ENCODE results near the gene LRRC4B. TPM values are rescaled to one million over a fixed set of nuclear protein-coding genes. Genes with fewer than 3 reads are reported as not detected.
A peak's percentile ranks its signal among the peaks of the same experiment; 100 is the strongest.

LRRC4B gene
- total and polyA plus RNA-seq, 2 of the 8 experiments (the other 6 are each of a cell fraction or from before 2014, with no cell fraction given), result 13.4 to 21.2 TPM

DNA sequence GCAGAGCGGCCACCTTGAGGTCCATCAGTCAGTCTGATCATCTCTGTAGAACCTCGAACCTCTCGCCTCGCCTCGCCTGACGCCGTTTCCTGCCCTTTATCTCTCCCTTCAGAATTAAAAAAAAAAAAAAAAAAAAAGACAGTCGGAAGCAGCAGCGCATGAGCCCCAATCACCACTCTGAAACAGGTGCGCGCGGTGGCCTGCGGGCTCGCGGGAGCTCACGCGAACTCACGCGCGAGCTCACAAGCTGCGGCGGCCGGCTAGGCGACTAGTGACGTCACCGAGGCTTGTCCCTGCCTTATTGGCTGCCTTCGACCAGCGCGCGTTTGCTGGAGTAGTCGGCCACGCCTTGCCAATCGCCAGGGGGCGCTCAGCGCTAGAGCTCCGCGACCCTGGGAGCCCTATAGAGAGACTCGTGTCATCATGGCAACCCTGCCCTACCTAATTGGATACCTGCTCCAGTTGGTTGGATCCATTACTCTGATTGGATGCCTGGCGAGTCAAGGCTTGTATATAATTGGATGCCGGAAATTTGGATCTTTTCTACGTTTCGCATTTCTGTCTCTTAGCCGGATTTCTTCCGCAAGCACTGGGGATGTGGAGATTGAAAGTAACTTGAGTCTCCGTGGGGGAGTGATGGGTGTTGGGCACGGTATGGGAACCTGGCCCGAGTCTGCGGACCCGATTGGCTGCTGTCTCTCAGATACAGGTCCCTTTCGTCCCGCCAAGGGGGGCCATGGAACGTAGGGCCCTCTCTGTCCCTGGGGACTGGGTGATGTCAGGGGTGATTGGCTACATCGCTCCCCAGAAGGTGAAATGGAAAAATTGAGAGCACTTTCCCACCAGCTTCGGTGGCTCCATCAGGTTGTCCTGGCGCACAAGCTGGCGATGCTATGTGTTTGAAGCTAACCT, 39.9 kb upstream of the LRRC4B start (continued):
- TF ChIP-seq, protein P1, sequence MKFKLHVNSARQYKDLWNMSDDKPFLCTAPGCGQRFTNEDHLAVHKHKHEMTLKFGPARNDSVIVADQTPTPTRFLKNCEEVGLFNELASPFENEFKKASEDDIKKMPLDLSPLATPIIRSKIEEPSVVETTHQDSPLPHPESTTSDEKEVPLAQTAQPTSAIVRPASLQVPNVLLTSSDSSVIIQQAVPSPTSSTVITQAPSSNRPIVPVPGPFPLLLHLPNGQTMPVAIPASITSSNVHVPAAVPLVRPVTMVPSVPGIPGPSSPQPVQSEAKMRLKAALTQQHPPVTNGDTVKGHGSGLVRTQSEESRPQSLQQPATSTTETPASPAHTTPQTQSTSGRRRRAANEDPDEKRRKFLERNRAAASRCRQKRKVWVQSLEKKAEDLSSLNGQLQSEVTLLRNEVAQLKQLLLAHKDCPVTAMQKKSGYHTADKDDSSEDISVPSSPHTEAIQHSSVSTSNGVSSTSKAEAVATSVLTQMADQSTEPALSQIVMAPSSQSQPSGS (IDR thresholded peaks at IDR 0.05; ENCODE audit: low read length), result peak; percentile 87; the same call in 1 of the 2 replicates
- TF ChIP-seq CBX8 (IDR thresholded peaks at IDR 0.05; ENCODE audit: borderline replicate concordance, low read depth, low read length), result no peak
- TF ChIP-seq POU5F1 (IDR thresholded peaks at IDR 0.05; ENCODE audit: low read depth, low read length), result no peak
- TF ChIP-seq EP300 (IDR thresholded peaks at IDR 0.05; ENCODE audit: borderline replicate concordance in 1 of 2, low read depth in 2 of 2, low read length in 2 of 2), result no peak
- 0 out of 2 replicates have a peak, but pooled peaks have one; percentile 36 for TF ChIP-seq SP4 (IDR thresholded peaks at IDR 0.05; ENCODE audit: low read length)
- TF ChIP-seq POLR2AphosphoS5 (IDR thresholded peaks at IDR 0.05; ENCODE audit: low read depth, low read length), result no peak
- peak; percentile 96 for TF ChIP-seq CREB1 (IDR thresholded peaks at IDR 0.05)
- no peak for TF ChIP-seq FOSL1 (IDR thresholded peaks at IDR 0.05; ENCODE audit: insufficient read depth, low read depth, low read length)
- TF ChIP-seq, protein P2, sequence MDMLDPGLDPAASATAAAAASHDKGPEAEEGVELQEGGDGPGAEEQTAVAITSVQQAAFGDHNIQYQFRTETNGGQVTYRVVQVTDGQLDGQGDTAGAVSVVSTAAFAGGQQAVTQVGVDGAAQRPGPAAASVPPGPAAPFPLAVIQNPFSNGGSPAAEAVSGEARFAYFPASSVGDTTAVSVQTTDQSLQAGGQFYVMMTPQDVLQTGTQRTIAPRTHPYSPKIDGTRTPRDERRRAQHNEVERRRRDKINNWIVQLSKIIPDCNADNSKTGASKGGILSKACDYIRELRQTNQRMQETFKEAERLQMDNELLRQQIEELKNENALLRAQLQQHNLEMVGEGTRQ (IDR thresholded peaks at IDR 0.05; ENCODE audit: low read length), result no peak
- no peak for TF ChIP-seq BCL11A (IDR thresholded peaks at IDR 0.05; ENCODE audit: low read depth in 2 of 2, low read length in 2 of 2)
- TF ChIP-seq, protein P3, sequence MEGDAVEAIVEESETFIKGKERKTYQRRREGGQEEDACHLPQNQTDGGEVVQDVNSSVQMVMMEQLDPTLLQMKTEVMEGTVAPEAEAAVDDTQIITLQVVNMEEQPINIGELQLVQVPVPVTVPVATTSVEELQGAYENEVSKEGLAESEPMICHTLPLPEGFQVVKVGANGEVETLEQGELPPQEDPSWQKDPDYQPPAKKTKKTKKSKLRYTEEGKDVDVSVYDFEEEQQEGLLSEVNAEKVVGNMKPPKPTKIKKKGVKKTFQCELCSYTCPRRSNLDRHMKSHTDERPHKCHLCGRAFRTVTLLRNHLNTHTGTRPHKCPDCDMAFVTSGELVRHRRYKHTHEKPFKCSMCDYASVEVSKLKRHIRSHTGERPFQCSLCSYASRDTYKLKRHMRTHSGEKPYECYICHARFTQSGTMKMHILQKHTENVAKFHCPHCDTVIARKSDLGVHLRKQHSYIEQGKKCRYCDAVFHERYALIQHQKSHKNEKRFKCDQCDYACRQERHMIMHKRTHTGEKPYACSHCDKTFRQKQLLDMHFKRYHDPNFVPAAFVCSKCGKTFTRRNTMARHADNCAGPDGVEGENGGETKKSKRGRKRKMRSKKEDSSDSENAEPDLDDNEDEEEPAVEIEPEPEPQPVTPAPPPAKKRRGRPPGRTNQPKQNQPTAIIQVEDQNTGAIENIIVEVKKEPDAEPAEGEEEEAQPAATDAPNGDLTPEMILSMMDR (IDR thresholded peaks at IDR 0.05; ENCODE audit: control extremely low read depth in 1 of 3, insufficient read depth in 1 of 3, low read depth in 1 of 3, low read length in 3 of 3), result peak; percentile 68 to 93 (median 81)
- peak; percentile 99 for TF ChIP-seq RFX5 (IDR thresholded peaks at IDR 0.05; ENCODE audit: borderline replicate concordance, low read depth, low read length)
- TF ChIP-seq CBX5 (IDR thresholded peaks at IDR 0.05; ENCODE audit: low read depth, low read length), result no peak
- TF ChIP-seq EGR1 (IDR thresholded peaks at IDR 0.05; ENCODE audit: borderline replicate concordance, low read depth, low read length), result no peak
- peak; percentile 22 for TF ChIP-seq ASH2L (IDR thresholded peaks at IDR 0.05; ENCODE audit: low read length)
- 0 out of 2 replicates have a peak, but pooled peaks have one; percentile 5 for TF ChIP-seq JUN (IDR thresholded peaks at IDR 0.05; ENCODE audit: low read depth, low read length)
- TF ChIP-seq CEBPB (IDR thresholded peaks at IDR 0.05; ENCODE audit: low read depth, low read length), result no peak
- TF ChIP-seq SRF (IDR thresholded peaks at IDR 0.05; ENCODE audit: low read depth, low read length), result no peak
